Endothelial cell of umbilical vein (primary cell): ENCODE results near the gene WLS. TPM values are rescaled to one million over a fixed set of nuclear protein-coding genes. Genes with fewer than 3 reads are reported as not detected.

Experiments used
- BruUV-seq: library from RNA; stranded (reverse); fragments of 400-500 nt; replicated peaks from 2 replicates; lab custom pipeline; 2021; lab: Mats Ljungman, UMichigan
- CTCF ChIA-PET: fragments of 300-600, 350-600 bp; sonication (Branson Sonifier 250); formaldehyde crosslinking; loops from one replicate; lab custom pipeline; 2021; ENCODE audit warnings: antibody characterized with exemption, inconsistent platforms; lab: Charles Lee
- POLR2A ChIA-PET: fragments of 300-600, 350-600 bp; sonication (Branson Sonifier 250); formaldehyde crosslinking; loops from one replicate; lab custom pipeline; 2021; ENCODE audit warnings: antibody characterized with exemption, inconsistent platforms; lab: Charles Lee
- DNase-seq: peaks from one replicate; pipeline ENCODE4 v3.0.0-alpha.2; 2011; ENCODE audit warnings: low read depth, low spot score
- FAIRE-seq: peaks from 2 replicates; lab custom pipeline; 2011; peaks lifted over from hg19 to GRCh38; lab: Jason Lieb, UNC
- H2AFZ ChIP-seq: 2 replicates; pipeline ENCODE4 v1.6.0; 2012; ENCODE audit warnings: low read depth, low read length, control low read depth, inconsistent platforms
- H3K27ac ChIP-seq: 2 replicates; pipeline ENCODE4 v1.5.1; 2011; ENCODE audit warnings: low read depth, mild to moderate bottlenecking, control low read depth, low read length, moderate library complexity; ENCODE audit not compliant: insufficient read depth
- H3K27me3 ChIP-seq, 2 experiments: 2 replicates each; pipeline versions ENCODE4 v1.6.0 to v1.6.1; 2011; ENCODE audit warnings: low read length in 2 of 2, mixed read lengths in 1 of 2; ENCODE audit not compliant: control insufficient read depth in 2 of 2, insufficient read depth in 2 of 2
- H3K36me3 ChIP-seq, 2 experiments: 2 replicates in 1 of 2; 3 replicates in 1 of 2; pipeline ENCODE4 v1.5.1; 2011; ENCODE audit warnings: low read length in 2 of 2, mild to moderate bottlenecking in 1 of 2, moderate library complexity in 1 of 2; ENCODE audit not compliant: control insufficient read depth in 2 of 2, insufficient read depth in 2 of 2; ENCODE audit errors: extremely low read depth in 1 of 2
- H3K4me1 ChIP-seq: 3 replicates; pipeline ENCODE4 v1.5.1; 2011; ENCODE audit warnings: mild to moderate bottlenecking, low read length; ENCODE audit not compliant: control insufficient read depth, insufficient read depth; ENCODE audit errors: extremely low read depth
- H3K4me2 ChIP-seq: 2 replicates; pipeline ENCODE4 v1.6.1; 2011; ENCODE audit warnings: low read length, control low read depth, mixed read lengths; ENCODE audit not compliant: insufficient read depth
- H3K4me3 ChIP-seq, 3 experiments: fragments of 200-600 bp in 1 of 3; sonication (generic), shearing (Covaris generic) in 1 of 3; replicated peaks in 1 of 3; 2 replicates each; pipeline ENCODE4 v1.5.1; 2011 to 2016; ENCODE audit warnings: control low read depth in 3 of 3, low read length in 3 of 3, mild to moderate bottlenecking in 2 of 3, inconsistent platforms in 1 of 3, low read depth in 1 of 3, moderate library complexity in 1 of 3; ENCODE audit not compliant: insufficient read depth in 1 of 3
- H3K79me2 ChIP-seq: 2 replicates; pipeline ENCODE4 v1.6.0; 2012; ENCODE audit warnings: low read length, inconsistent platforms; ENCODE audit not compliant: control insufficient read depth, insufficient read depth
- H3K9ac ChIP-seq: replicated peaks from 2 replicates; pipeline ENCODE3; 2011; ENCODE audit warnings: low read length, control low read depth; ENCODE audit not compliant: insufficient read depth; ENCODE audit errors: extremely low read depth
- H3K9me1 ChIP-seq: replicated peaks from 3 replicates; pipeline ENCODE4 v1.6.0; 2011; ENCODE audit warnings: mild to moderate bottlenecking, low read length; ENCODE audit not compliant: control insufficient read depth, insufficient read depth; ENCODE audit errors: extremely low read depth
- H3K9me3 ChIP-seq: replicated peaks from 2 replicates; pipeline ENCODE4 v1.5.1; 2012; ENCODE audit warnings: low read length, inconsistent platforms; ENCODE audit not compliant: control insufficient read depth, insufficient read depth
- H4K20me1 ChIP-seq: replicated peaks from 2 replicates; pipeline ENCODE3; 2011; ENCODE audit warnings: mild to moderate bottlenecking, low read length; ENCODE audit not compliant: control insufficient read depth, insufficient read depth; ENCODE audit errors: extremely low read depth
- EZH2 ChIP-seq: IDR thresholded peaks from 2 replicates; pipeline ENCODE4 v1.6.1; 2012; ENCODE audit warnings: borderline replicate concordance, low read depth, mild to moderate bottlenecking, moderate library complexity, low read length, inconsistent platforms; ENCODE audit not compliant: severe bottlenecking
- JUN ChIP-seq: IDR thresholded peaks from 2 replicates; pipeline ENCODE4 v1.6.1; 2011; ENCODE audit warnings: borderline replicate concordance, low read depth; ENCODE audit not compliant: insufficient read length, insufficient read depth
- MYC ChIP-seq: IDR thresholded peaks from one replicate; pipeline ENCODE4 v1.6.1; 2011; ENCODE audit warnings: mild to moderate bottlenecking, low read depth, low read length
- dilution Hi-C: fragments of 300-500 bp; cut with MboI; formaldehyde crosslinking; loops from one replicate; pipeline ENCODE4 v1.15.0; 2019; ENCODE audit warnings: low sequenced_read_pairs; ENCODE audit not compliant: extremely low pct_ligation_motif_present
- intact Hi-C: fragments of 100-400 bp; cut with micrococcal nuclease; formaldehyde crosslinking; loops from one replicate; pipeline ENCODE4 v1.10.0; 2022
- polyA plus RNA-seq, 4 experiments: library from polyadenylated mRNA; depleted of rRNA in 3 of 4; stranded (reverse) in 3 of 4; unstranded in 1 of 4; fragments of >200 nt; gene quantifications; 2 replicates each; pipeline versions ENCODE4 v1.2.1 to v1.2.3, GENCODE V29; 2011 to 2012; ENCODE audit warnings: missing spikeins in 1 of 4
- total RNA-seq: library from RNA; stranded (reverse); gene quantifications from 2 replicates; pipeline ENCODE4 v1.2.3, GENCODE V29; 2021
- TF ChIP-seq, protein P1 (sequence below), 2 donors: IDR thresholded peaks; 1 replicate in 1 of 2; 2 replicates in 1 of 2; pipeline ENCODE4 v1.5.1; 2011; ENCODE audit warnings: low read length in 2 of 2, mild to moderate bottlenecking in 2 of 2, moderate library complexity in 2 of 2, control low read depth in 1 of 2, inconsistent platforms in 1 of 2, low read depth in 1 of 2; ENCODE audit not compliant: insufficient read depth in 1 of 2; ENCODE audit errors: extremely low read depth in 1 of 2

Gene WLS
- total and polyA plus RNA-seq, 2 donors (not counting 3 experiments of a cell fraction or from before 2014, with no cell fraction given) = 121 to 199 TPM

DNA sequence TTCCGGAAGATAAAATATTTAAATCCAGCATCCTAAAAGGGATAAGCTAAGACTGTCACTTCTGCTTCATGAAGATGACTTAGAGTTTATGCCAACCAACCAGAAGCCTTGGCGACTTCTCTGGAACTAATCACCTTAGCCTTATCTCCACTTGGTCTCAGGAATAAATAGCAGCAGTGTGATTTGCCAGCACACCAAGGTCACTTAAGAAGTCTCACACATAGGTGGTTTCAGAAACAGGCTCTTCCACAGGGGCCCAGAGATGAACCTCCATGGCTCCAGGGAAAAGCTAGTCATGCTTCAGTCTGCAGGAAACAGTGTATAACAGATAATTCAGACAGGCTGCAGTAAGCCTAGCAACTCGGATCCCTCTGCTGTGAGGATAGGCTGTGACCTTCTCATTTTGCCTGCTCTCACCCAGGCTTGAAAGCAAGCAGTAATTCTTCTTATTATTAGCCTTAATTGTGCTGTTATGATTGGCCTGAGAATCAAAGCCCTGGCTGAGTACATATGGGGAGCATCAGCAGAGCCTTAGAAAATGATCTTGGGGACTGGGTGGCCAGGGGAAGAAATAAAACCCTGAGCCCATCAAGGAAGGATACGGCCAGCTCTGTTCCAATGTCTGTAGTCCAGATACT lies 84.7 kb downstream of the WLS start:
- H2AFZ ChIP-seq = no peak overlapping the region
- peaks cover 40 to 53% of the 10 kb centered on the region in 2 experiments for H3K36me3 ChIP-seq
- no peaks in the 10 kb centered on the region for H3K27me3 ChIP-seq
- no peak overlapping the region for H3K27ac ChIP-seq
- dilution Hi-C loops (loop anchor here (25.0 kb wide), 1 partner anchor 190 kb away; no protein-coding TSS in a partner anchor), intact Hi-C loops (no loop called here)
- H3K4me1 ChIP-seq = no peaks in the 10 kb centered on the region
- H3K79me2 ChIP-seq = no peaks in the 10 kb centered on the region
- TF ChIP-seq MYC = no peak
- no peak for TF ChIP-seq EZH2
- no peak for TF ChIP-seq JUN
- TF ChIP-seq, protein P1, sequence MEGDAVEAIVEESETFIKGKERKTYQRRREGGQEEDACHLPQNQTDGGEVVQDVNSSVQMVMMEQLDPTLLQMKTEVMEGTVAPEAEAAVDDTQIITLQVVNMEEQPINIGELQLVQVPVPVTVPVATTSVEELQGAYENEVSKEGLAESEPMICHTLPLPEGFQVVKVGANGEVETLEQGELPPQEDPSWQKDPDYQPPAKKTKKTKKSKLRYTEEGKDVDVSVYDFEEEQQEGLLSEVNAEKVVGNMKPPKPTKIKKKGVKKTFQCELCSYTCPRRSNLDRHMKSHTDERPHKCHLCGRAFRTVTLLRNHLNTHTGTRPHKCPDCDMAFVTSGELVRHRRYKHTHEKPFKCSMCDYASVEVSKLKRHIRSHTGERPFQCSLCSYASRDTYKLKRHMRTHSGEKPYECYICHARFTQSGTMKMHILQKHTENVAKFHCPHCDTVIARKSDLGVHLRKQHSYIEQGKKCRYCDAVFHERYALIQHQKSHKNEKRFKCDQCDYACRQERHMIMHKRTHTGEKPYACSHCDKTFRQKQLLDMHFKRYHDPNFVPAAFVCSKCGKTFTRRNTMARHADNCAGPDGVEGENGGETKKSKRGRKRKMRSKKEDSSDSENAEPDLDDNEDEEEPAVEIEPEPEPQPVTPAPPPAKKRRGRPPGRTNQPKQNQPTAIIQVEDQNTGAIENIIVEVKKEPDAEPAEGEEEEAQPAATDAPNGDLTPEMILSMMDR (IDR thresholded peaks at IDR 0.05; ENCODE audit: extremely low read depth in 1 of 2, insufficient read depth in 1 of 2, low read depth in 1 of 2, low read length in 2 of 2) = no peak
- FAIRE-seq (no peak), DNase-seq (no peak)
- H4K20me1 ChIP-seq = no peaks in the 10 kb centered on the region
- no peak overlapping the region for H3K9ac ChIP-seq
- CTCF ChIA-PET = interaction anchor here (0.8 to 1.2 kb wide), 2 partner anchors 27 to 53 kb away, joined by 3 to 4 read pairs; no protein-coding TSS in a partner anchor
- H3K4me2 ChIP-seq = no peak overlapping the region
- BruUV-seq = no TSS peak
- no peak overlapping the region for H3K4me3 ChIP-seq
- no peaks in the 10 kb centered on the region for H3K9me1 ChIP-seq
- POLR2A ChIA-PET = no interaction called here
- no peaks in the 10 kb centered on the region for H3K9me3 ChIP-seq
